Esophagus squamous epithelium (tissue), 4 donors: ENCODE measurements around the gene GPBP1.

Experiments
- CTCF ChIP-seq, 6 experiments: fragments of 450-650 bp in 4 of 6; fragments of 200-600 bp in 2 of 6; sonication (generic) in 2 of 6; IDR thresholded peaks; one replicate each; pipeline ENCODE4 v1.5.1; 2016 to 2019; ENCODE audit warnings: antibody characterized with exemption in 6 of 6, mild to moderate bottlenecking in 4 of 6, moderate library complexity in 4 of 6
- POLR2A ChIP-seq, 4 donors: fragments of 450-650 bp; IDR thresholded peaks; one replicate each; pipeline ENCODE4 v1.6.1; 2017; ENCODE audit warnings: antibody characterized with exemption in 4 of 4, mild to moderate bottlenecking in 4 of 4, moderate library complexity in 3 of 4

GRCh38 chr5:57216714-57217113 lies 42.9 kb downstream of the GPBP1 start:
- no peak for TF ChIP-seq CTCF (IDR thresholded peaks at IDR 0.05)
- no peak for TF ChIP-seq POLR2A (IDR thresholded peaks at IDR 0.05)
